DMS53 (cell line): Measurements from ENCODE around the gene CUL3.

ENCODE experiments used
- DNase-seq: peaks from one replicate; lab custom pipeline; 2025; lab: John Stamatoyannopoulos, UW

Gene CUL3

GRCh38 chr2:224580248-224580647, 4.9 kb downstream of the CUL3 start:
- DNase-seq, result no peak

DNA sequence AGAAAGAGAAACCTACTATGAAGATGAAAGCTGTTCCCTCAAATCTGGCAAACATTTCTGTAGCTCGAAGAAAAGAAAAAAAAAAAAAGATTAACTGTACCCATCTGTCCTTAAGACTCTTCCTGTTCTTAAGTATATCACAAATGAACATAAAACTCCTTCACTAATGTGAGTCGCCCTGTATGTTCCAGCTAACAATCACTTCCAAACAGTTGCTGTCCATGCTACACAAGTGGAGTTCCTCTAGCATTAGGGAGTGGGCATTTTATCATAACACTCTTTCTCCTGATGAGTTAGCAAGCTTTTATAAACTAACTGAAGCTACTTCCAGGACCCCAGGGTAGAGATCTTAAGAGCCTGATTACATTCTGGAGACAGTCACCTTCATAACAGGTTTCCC, 5.8 kb downstream of the CUL3 start:
- no peak for DNase-seq

- no peak for DNase-seq
Measured at GRCh38 chr2:224577541-224577940, 7.6 kb downstream of the CUL3 start.

- DNase-seq, result no peak
Measured at GRCh38 chr2:224576088-224576715, 9.0 kb downstream of the CUL3 start.

DNA sequence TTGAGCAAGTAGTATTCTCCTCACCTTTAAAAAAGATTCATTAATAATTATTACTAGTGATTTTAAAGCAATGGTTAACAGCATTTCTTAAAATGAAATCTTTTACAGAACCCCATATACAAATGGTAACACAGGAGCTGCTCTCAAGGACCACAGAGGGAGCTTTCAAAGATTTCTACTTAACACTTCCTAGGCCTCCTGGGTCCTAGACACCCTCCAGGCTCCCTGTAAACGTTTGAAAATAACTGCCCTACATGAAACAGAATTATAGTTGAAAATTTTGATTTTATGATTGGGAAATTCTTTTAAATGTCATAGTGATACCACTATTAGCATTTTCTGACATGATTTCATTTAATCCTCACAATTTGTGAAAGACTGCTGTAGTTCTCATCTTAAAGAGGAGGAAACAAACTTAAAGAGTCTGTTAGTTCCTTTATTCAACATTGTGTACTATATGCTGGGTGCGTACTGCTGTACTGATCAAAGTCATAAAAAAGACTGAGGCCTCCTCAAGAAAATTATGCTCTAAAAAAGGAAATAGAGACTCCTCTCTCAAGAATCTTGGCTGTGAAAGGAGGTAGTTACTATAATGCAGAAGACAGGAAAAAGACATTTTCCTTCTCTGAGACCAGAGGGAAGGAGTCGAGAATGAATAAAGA, 10.6 kb downstream of the CUL3 start:
- no peak for DNase-seq

- no peak for DNase-seq
Measured at GRCh38 chr2:224573724-224574123, 11.4 kb downstream of the CUL3 start.

DNA sequence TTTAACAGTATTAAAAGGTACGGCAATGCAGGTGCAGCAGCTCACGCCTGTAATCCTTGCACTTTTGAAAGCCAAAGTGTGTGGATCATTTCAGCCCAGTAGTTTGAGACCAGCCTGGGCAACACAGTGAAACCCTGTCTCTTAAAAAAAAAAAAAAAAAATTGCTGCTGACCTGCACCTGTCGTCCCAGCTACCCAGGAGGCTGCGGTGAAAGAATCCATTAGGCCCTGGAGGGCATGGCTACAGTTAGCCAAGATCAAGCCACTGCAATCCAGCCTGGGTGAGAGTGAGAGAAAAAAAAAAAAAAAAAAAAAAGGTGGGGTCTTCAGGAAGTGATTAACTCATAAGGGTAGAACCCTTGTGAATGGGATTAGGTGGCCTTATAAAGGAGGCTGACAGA, 12.8 kb downstream of the CUL3 start:
- DNase-seq, result peak; percentile 32

- DNase-seq, result no peak
Measured at GRCh38 chr2:224570328-224570993, 14.7 kb downstream of the CUL3 start.

GRCh38 chr2:224569654-224570053, 15.5 kb downstream of the CUL3 start:
- no peak for DNase-seq

DNA sequence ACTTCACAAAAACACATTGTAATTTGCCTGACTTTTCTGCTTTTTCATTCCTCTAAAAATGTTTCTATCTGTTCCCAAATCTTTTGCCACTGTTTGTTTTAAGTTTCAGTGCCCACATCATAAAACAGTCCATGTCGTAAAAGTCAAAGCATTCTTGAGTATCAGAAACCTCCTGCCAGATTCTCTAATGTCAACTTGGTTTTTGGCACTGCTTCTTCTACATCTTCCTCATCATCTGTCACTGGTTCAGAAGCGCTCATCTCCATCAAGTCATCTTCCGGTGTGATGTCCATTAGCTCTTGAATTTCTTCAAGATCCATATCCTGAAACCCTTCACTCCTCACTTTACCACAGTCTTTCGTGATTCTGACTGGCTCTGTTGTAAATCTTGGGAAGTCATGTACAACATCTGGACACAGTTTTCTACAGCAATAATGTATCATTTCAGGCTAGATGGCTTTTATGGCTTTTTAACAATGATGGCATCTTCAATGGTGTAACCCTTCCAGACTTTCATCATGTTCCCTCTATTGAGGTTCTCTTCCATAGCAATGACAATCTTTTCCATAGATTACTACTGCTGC, 19.6 kb downstream of the CUL3 start:
- no peak for DNase-seq

GRCh38 chr2:224563537-224563936, 21.6 kb downstream of the CUL3 start:
- DNase-seq, result no peak

DNA sequence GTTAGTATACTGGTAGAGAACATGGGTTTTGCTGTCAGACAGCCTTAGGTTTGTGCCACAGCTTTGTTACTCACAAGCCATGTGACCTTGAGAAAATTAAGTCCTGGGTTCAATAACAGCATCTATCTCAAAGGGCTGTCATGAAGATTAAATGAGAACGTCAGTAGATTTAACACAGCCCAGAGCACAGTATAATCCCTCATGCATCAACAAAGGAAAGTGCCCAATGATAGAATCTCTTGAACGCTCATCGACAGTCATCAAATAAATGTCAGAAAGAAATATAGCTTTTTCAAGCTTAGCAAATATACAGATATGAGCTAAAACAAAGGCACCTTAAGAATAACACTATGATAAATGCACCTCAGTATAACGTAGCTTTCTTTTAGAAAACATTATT, 22.3 kb downstream of the CUL3 start:
- no peak for DNase-seq

DNA sequence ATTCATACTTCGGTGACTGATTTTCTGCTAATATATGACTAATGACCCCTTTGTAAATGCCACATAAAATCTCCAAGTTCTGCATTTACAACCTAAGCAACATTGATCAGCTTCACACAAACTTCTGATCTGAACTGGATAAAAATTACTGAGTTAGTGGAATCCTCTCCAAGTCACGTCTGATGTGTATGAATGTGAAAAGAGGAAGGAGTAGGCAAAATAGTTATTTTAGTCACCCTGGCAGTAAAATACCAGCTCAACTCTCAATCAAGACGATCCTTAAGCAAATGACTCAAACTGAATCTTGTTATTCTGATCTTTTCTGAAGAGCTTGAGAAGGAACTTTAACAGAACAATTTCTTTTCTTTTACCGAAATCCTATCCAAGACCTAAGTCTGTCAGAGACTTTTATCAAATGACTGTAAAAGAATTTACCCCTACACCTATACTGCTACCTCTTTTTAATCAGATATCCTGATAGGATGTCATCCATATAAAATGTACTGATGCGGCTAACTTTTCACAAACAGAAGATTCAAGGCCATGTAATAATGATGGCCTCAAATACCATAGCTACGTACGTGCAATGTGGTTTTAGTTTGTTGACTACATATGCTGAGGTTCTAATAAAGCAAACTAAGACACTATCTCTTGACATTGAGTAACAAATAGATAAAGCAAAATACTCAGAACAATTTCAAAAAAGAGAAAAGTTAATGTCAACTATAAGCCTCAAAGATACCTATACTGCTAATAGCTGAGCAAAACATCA, 23.7 kb downstream of the CUL3 start:
- DNase-seq, result no peak

- DNase-seq, result no peak
Measured at GRCh38 chr2:224560549-224560948, 24.6 kb downstream of the CUL3 start.

DNA sequence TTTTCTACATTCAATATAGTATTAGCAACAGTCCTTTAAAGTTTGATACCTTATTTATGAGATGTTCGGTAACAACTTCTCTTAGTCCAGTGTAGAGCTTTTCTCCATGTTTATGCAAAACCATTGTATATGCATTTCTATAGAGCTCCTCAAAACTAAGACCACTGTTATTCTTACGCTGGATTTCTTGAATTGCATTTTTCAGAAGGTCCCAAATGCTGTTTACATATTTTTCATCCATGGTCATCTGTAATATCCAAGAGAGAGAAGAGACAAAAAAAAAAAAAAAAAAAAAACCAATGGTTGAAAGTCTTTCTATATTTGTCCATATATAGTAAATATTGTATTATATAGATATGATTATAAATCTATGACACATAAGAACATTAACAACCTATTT, 27.6 kb downstream of the CUL3 start:
- DNase-seq, result no peak

- no peak for DNase-seq
Measured at GRCh38 chr2:224556381-224556780, 28.8 kb downstream of the CUL3 start.

DNA sequence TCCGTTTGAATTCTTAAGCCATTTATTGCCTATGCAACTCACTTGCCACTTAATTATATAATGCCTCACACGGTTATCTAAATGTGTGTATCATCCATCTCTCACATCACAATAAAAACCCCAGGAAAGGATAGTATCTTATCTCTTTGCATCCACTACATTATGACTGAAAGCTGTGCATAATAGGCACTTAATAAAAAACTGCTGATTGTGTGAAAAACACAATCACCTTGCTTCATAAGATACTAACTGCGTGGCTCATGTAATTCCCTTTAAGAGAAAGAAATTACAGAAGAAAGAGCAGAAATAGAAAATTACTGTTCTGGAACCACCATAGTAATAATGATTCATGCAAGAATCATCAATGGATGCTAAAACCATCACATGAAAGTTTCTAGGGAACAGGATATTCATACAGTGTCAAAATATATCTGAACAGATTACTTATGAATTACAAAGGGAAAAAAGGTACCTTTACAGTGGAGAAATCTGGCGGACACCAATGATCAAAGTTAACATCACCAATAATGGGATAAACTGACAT, 29.3 kb downstream of the CUL3 start:
- no peak for DNase-seq

- no peak for DNase-seq
Measured at GRCh38 chr2:224552771-224553170, 32.4 kb downstream of the CUL3 start.

DNA sequence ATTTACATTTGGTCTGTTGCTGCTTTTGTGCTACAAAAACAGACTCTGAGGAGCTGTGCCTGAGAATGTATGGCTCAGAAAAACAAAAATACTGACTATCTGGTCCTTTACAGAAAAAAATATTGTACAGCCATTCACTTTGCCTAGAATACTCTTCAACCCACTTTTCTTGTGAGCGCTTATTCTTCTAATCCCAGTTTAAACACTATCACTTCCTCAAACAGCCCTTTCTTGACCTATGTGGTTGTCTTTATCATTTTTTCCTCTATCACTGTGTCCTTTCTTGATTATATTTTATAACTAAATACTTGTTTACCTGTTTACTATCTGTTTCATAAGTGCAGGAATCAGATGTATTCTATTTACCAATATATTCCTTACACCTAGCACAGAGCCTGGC, 33.5 kb downstream of the CUL3 start:
- DNase-seq, result no peak

GRCh38 chr2:224546926-224547325, 38.2 kb downstream of the CUL3 start:
- DNase-seq, result no peak

DNA sequence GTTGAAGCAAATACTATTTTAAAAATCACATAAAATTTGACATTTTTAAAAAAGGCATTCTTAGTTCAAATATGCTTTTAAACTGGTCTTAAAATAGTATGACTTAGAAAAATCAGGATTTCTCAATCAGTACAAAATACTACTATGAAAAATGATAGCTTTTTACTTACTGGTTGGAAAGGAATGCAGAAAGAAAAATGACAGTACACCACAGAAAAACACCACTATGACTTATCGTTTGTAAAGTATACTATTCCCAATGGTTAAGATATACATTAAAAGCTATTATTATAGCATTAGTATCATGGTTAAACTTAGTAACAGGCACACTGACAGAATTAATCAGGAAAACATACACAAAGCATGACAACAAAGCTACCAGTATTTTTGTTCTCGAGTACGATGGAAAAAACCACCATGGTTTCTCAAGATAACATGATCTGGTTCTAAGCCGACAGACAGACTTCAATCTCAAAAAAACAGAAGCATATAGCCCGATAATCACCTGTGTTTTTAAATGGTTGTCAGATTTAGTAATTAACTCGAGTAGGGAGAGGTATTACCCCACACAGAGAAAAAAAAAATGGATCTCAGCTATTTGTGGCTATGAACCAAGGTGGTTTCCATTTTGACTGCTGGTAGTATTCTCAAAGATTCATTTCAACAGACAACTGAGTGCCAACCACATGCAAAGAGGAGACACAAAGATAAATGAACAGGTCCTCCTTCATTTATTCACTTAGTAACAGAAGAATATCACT, 39.1 kb downstream of the CUL3 start:
- no peak for DNase-seq
